HCT116 (cell line): ENCODE results near the gene FAM168B. TPM values are rescaled to one million over a fixed set of nuclear protein-coding genes. Genes with fewer than 3 reads are reported as not detected.

Source experiments
- ATAC-seq: fragments of 200-7000 bp; cut with Tn5 transposase; 2 replicates; pipeline ENCODE4 v1.9.1; 2020; ENCODE audit warnings: mild to moderate bottlenecking, moderate library complexity
- BruUV-seq: library from RNA; stranded (reverse); fragments of 400-500 nt; replicated peaks from 2 replicates; lab custom pipeline; 2021; lab: Mats Ljungman, UMichigan
- CTCF ChIA-PET: fragments of 300-600 bp; sonication (Branson Sonifier 250); formaldehyde crosslinking; loops from one replicate; lab custom pipeline; 2021; ENCODE audit warnings: antibody characterized with exemption; lab: Charles Lee
- POLR2A ChIA-PET: fragments of 300-600, 350-600 bp; sonication (Branson Sonifier 250); formaldehyde crosslinking; loops from one replicate; lab custom pipeline; 2021; ENCODE audit warnings: antibody characterized with exemption; lab: Charles Lee
- RAD21 ChIA-PET, 2 experiments: fragments of 300-600 bp; sonication (Branson Sonifier 250); formaldehyde crosslinking; loops; one replicate each; lab custom pipeline; 2023; ENCODE audit warnings: low total read pairs in 2 of 2; ENCODE audit not compliant: uncharacterized antibody in 2 of 2, unreplicated experiment in 2 of 2, low non-redundant PET in 1 of 2; lab: Charles Lee
- DNase-seq: peaks from one replicate; pipeline ENCODE4 v3.0.0-alpha.2; 2010; ENCODE audit warnings: low read depth, low spot score
- H2AFZ ChIP-seq: fragments of 200-600 bp; shearing (Covaris generic), sonication (generic); 2 replicates; pipeline ENCODE4 v1.6.1; 2017; ENCODE audit warnings: low read depth, mixed run types, mixed read lengths, antibody characterized with exemption, low read length; ENCODE audit not compliant: poor library complexity, severe bottlenecking
- H3K27ac ChIP-seq: 2 replicates; pipeline ENCODE4 v1.5.1; 2012; ENCODE audit warnings: low read depth, low read length
- H3K27me3 ChIP-seq: fragments of 200-600 bp; sonication (generic); 2 replicates; pipeline ENCODE4 v1.6.1; 2016; ENCODE audit warnings: mixed run types, low read length, mixed read lengths; ENCODE audit not compliant: insufficient read depth
- H3K36me3 ChIP-seq, 2 experiments: fragments of 200-500 bp in 1 of 2; fragments of 200-600 bp in 1 of 2; sonication (Bioruptor generic) in 1 of 2; sonication (generic) in 1 of 2; 2 replicates each; pipeline versions ENCODE4 v1.5.1 to v1.6.1; 2014 to 2016; ENCODE audit warnings: low read length in 2 of 2, inconsistent platforms in 1 of 2, mixed read lengths in 1 of 2, mixed run types in 1 of 2; ENCODE audit not compliant: insufficient read depth in 2 of 2, control insufficient read depth in 1 of 2
- H3K4me1 ChIP-seq, 2 experiments: fragments of 200-600 bp in 1 of 2; sonication (generic) in 1 of 2; 2 replicates each; pipeline versions ENCODE4 v1.5.1 to v1.6.1; 2012 to 2017; ENCODE audit warnings: low read length in 2 of 2, inconsistent platforms in 1 of 2, mild to moderate bottlenecking in 1 of 2, mixed read lengths in 1 of 2, mixed run types in 1 of 2, moderate library complexity in 1 of 2; ENCODE audit not compliant: insufficient read depth in 2 of 2, control insufficient read depth in 1 of 2
- H3K4me2 ChIP-seq: fragments of 200-600 bp; sonication (generic); 2 replicates; pipeline ENCODE4 v1.6.1; 2017; ENCODE audit warnings: mixed run types, low read length, mixed read lengths
- H3K4me3 ChIP-seq, 2 experiments: fragments of 200-600 bp in 1 of 2; sonication (generic) in 1 of 2; replicated peaks in 1 of 2; 2 replicates each; pipeline ENCODE4 v1.5.1; 2011 to 2016; ENCODE audit warnings: low read length in 2 of 2, control low read depth in 1 of 2, low read depth in 1 of 2, mild to moderate bottlenecking in 1 of 2, mixed read lengths in 1 of 2, mixed run types in 1 of 2
- H3K79me2 ChIP-seq: fragments of 200-600 bp; sonication (generic); 2 replicates; pipeline ENCODE4 v1.6.1; 2017; ENCODE audit warnings: mild to moderate bottlenecking, mixed run types, low read length, moderate library complexity, mixed read lengths; ENCODE audit not compliant: insufficient read depth
- H3K9ac ChIP-seq: fragments of 200-600 bp; sonication (generic); 2 replicates; pipeline ENCODE4 v1.6.1; 2016; ENCODE audit warnings: low read length, mixed read lengths
- H3K9me2 ChIP-seq: fragments of 200-600 bp; sonication (generic), shearing (Covaris generic); 2 replicates; pipeline ENCODE4 v1.6.1; 2017; ENCODE audit warnings: mixed run types, mild to moderate bottlenecking, moderate library complexity; ENCODE audit not compliant: insufficient read depth
- H3K9me3 ChIP-seq, 2 experiments: fragments of 200-500 bp in 1 of 2; fragments of 200-600 bp in 1 of 2; sonication (Bioruptor generic) in 1 of 2; sonication (generic) in 1 of 2; 2 replicates each; pipeline ENCODE4 v1.6.1; 2014 to 2017; ENCODE audit warnings: low read length in 2 of 2, mixed read lengths in 2 of 2, inconsistent platforms in 1 of 2, low read depth in 1 of 2, mild to moderate bottlenecking in 1 of 2, mixed run types in 1 of 2, moderate library complexity in 1 of 2; ENCODE audit not compliant: control insufficient read depth in 1 of 2, insufficient read depth in 1 of 2
- H4K20me1 ChIP-seq: fragments of 200-600 bp; sonication (generic), shearing (Covaris generic); 2 replicates; pipeline ENCODE4 v1.6.1; 2017; ENCODE audit warnings: mixed run types, mild to moderate bottlenecking, moderate library complexity; ENCODE audit not compliant: insufficient read depth
- CEBPB ChIP-seq: IDR thresholded peaks from 2 replicates; pipeline ENCODE4 v1.6.1; 2012; ENCODE audit warnings: low read depth
- EGR1 ChIP-seq: IDR thresholded peaks from 2 replicates; pipeline ENCODE4 v1.6.1; 2012; ENCODE audit warnings: low read depth
- ELF1 ChIP-seq: IDR thresholded peaks from 2 replicates; pipeline ENCODE4 v1.6.1; 2012; ENCODE audit warnings: low read depth, borderline replicate concordance
- EZH2phosphoT487 ChIP-seq: fragments of 200-600 bp; IDR thresholded peaks from 2 replicates; pipeline ENCODE4 v1.6.1; 2018; ENCODE audit warnings: antibody characterized with exemption, borderline replicate concordance
- FOSL1 ChIP-seq: IDR thresholded peaks from 2 replicates; pipeline ENCODE4 v1.6.1; 2012; ENCODE audit warnings: low read depth
- POLR2A ChIP-seq: IDR thresholded peaks from 2 replicates; pipeline ENCODE4 v1.7.0; 2011; ENCODE audit warnings: borderline replicate concordance; ENCODE audit not compliant: insufficient read depth, insufficient read length; ENCODE audit errors: extremely low read depth
- POLR2AphosphoS5 ChIP-seq: IDR thresholded peaks from 2 replicates; pipeline ENCODE4 v1.6.1; 2011; ENCODE audit warnings: mild to moderate bottlenecking, low read depth, low read length, moderate library complexity
- RAD21 ChIP-seq: IDR thresholded peaks from 2 replicates; pipeline ENCODE4 v1.6.1; 2012; ENCODE audit warnings: low read depth, mild to moderate bottlenecking
- SRF ChIP-seq: IDR thresholded peaks from 2 replicates; pipeline ENCODE4 v1.6.1; 2012; ENCODE audit warnings: low read depth
- ZFX ChIP-seq: fragments of 450-650 bp; IDR thresholded peaks from 2 replicates; pipeline ENCODE4 v1.6.1; 2017
- intact Hi-C: fragments of 100-400 bp; cut with micrococcal nuclease; formaldehyde crosslinking; loops from 2 replicates; pipeline ENCODE4 v1.10.0; 2022
- total RNA-seq: library from RNA; stranded (reverse); gene quantifications from one replicate; pipeline ENCODE4 v1.2.1, GENCODE V29; 2021; ENCODE audit not compliant: unreplicated experiment
- TF ChIP-seq, protein P1 (sequence below): IDR thresholded peaks from 2 replicates; pipeline ENCODE4 v1.6.1; 2011; ENCODE audit warnings: mild to moderate bottlenecking, low read length, moderate library complexity; ENCODE audit not compliant: insufficient replicate concordance; ENCODE audit errors: extremely low read depth
- TF ChIP-seq, protein P2 (sequence below): IDR thresholded peaks from 2 replicates; pipeline ENCODE4 v1.6.1; 2012
- TF ChIP-seq, protein P3 (sequence below), 3 experiments: fragments of 200-600 bp in 1 of 3; sonication (generic) in 1 of 3; IDR thresholded peaks in 2 of 3; conservative IDR thresholded peaks in 1 of 3; 2 replicates each; pipeline ENCODE4 v1.5.1; 2012 to 2017; ENCODE audit warnings: low read depth in 2 of 3, low read length in 2 of 3, antibody characterized with exemption in 1 of 3, borderline replicate concordance in 1 of 3, control low read depth in 1 of 3, mild to moderate bottlenecking in 1 of 3, mixed read lengths in 1 of 3, mixed run types in 1 of 3, moderate library complexity in 1 of 3; ENCODE audit not compliant: insufficient read depth in 1 of 3
- TF ChIP-seq, protein P4 (sequence below): IDR thresholded peaks from 2 replicates; pipeline ENCODE4 v1.6.1; 2012; ENCODE audit warnings: low read depth

Gene FAM168B
- total RNA-seq, 1 experiment from 2014 or later = 94.5 TPM

DNA sequence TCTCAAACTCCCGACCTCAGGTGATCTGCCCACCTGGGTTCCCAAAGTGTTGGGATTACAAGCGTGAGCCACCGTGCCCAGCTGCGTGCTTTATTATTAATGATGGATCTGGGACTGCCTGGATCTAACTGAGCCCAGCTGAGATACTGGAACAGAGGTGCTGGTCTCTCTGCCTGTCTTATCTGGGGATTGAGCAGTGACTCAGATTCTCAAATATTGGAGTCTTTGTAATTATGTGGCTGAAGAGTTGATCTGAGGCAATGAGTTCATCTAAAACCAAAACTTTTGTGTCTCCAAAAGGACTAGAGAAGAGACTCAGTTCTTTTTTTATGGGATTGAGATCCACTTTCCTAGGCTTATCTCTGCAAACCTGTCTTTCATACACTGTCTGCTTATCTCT is 28.2 kb upstream of the FAM168B start (continued):
- TF ChIP-seq, protein P1, sequence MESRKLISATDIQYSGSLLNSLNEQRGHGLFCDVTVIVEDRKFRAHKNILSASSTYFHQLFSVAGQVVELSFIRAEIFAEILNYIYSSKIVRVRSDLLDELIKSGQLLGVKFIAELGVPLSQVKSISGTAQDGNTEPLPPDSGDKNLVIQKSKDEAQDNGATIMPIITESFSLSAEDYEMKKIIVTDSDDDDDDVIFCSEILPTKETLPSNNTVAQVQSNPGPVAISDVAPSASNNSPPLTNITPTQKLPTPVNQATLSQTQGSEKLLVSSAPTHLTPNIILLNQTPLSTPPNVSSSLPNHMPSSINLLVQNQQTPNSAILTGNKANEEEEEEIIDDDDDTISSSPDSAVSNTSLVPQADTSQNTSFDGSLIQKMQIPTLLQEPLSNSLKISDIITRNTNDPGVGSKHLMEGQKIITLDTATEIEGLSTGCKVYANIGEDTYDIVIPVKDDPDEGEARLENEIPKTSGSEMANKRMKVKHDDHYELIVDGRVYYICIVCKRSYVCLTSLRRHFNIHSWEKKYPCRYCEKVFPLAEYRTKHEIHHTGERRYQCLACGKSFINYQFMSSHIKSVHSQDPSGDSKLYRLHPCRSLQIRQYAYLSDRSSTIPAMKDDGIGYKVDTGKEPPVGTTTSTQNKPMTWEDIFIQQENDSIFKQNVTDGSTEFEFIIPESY = no peak
- TF ChIP-seq CEBPB (no peak), POLR2A (no peak)

DNA sequence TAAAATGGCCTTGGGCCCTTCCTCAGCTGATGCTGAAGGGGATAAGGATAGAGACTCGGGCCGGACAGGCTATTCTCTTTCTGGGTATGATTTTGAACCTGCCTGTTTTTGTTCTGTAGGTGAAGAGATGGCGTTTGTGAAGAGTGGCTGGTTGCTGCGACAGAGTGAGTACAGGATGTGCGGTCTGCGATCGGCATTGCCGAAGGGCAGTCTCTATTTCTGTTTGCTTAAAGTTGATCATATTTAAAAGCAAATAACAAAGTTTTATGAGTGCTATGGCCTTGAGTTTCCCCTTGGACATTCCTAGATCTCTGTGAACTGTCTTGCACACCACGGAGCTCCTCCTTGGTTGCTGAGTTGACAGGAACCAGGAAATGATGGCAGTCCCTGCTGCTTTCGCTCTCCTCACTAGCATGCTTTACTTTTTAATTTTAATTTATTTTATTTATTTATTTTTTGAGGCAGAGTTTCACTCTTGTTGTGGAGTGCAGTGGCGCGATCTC is 27.6 kb upstream of the FAM168B start:
- no peak overlapping the region for H3K4me3 ChIP-seq
- TF ChIP-seq CEBPB (no peak), ZFX (no peak), EGR1 (no peak), ELF1 (no peak), POLR2AphosphoS5 (no peak), FOSL1 (no peak), RAD21 (no peak), EZH2phosphoT487 (no peak), SRF (no peak), POLR2A (no peak)
- TF ChIP-seq, protein P1 = no peak
- TF ChIP-seq, protein P2, sequence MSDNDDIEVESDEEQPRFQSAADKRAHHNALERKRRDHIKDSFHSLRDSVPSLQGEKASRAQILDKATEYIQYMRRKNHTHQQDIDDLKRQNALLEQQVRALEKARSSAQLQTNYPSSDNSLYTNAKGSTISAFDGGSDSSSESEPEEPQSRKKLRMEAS = no peak
- TF ChIP-seq, protein P3, sequence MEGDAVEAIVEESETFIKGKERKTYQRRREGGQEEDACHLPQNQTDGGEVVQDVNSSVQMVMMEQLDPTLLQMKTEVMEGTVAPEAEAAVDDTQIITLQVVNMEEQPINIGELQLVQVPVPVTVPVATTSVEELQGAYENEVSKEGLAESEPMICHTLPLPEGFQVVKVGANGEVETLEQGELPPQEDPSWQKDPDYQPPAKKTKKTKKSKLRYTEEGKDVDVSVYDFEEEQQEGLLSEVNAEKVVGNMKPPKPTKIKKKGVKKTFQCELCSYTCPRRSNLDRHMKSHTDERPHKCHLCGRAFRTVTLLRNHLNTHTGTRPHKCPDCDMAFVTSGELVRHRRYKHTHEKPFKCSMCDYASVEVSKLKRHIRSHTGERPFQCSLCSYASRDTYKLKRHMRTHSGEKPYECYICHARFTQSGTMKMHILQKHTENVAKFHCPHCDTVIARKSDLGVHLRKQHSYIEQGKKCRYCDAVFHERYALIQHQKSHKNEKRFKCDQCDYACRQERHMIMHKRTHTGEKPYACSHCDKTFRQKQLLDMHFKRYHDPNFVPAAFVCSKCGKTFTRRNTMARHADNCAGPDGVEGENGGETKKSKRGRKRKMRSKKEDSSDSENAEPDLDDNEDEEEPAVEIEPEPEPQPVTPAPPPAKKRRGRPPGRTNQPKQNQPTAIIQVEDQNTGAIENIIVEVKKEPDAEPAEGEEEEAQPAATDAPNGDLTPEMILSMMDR (IDR thresholded peaks at IDR 0.05 in 2 of 3, conservative IDR thresholded peaks at IDR 0.05 in 1 of 3; ENCODE audit: borderline replicate concordance in 1 of 3, insufficient read depth in 1 of 3, low read depth in 2 of 3, low read length in 2 of 3) = no peak
- TF ChIP-seq, protein P4, sequence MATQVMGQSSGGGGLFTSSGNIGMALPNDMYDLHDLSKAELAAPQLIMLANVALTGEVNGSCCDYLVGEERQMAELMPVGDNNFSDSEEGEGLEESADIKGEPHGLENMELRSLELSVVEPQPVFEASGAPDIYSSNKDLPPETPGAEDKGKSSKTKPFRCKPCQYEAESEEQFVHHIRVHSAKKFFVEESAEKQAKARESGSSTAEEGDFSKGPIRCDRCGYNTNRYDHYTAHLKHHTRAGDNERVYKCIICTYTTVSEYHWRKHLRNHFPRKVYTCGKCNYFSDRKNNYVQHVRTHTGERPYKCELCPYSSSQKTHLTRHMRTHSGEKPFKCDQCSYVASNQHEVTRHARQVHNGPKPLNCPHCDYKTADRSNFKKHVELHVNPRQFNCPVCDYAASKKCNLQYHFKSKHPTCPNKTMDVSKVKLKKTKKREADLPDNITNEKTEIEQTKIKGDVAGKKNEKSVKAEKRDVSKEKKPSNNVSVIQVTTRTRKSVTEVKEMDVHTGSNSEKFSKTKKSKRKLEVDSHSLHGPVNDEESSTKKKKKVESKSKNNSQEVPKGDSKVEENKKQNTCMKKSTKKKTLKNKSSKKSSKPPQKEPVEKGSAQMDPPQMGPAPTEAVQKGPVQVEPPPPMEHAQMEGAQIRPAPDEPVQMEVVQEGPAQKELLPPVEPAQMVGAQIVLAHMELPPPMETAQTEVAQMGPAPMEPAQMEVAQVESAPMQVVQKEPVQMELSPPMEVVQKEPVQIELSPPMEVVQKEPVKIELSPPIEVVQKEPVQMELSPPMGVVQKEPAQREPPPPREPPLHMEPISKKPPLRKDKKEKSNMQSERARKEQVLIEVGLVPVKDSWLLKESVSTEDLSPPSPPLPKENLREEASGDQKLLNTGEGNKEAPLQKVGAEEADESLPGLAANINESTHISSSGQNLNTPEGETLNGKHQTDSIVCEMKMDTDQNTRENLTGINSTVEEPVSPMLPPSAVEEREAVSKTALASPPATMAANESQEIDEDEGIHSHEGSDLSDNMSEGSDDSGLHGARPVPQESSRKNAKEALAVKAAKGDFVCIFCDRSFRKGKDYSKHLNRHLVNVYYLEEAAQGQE = no peak

More for the DNA sequence above, 27.6 kb upstream of the FAM168B start:
- no peak overlapping the region for H2AFZ ChIP-seq
- no peaks in the 10 kb centered on the region for H4K20me1 ChIP-seq
- POLR2A ChIA-PET = interaction anchor here (0.6 kb wide), 1 partner anchor 10 kb away, joined by 3 read pairs; no protein-coding TSS in a partner anchor
- H3K27ac ChIP-seq = no peak overlapping the region
- DNase-seq (no peak), ATAC-seq (no peak)
- peaks cover 10 to 18% of the 10 kb centered on the region in 2 experiments; a peak in 2 of 4 replicates for H3K36me3 ChIP-seq
- no peaks in the 10 kb centered on the region for H3K4me1 ChIP-seq
- no TSS peak for BruUV-seq
- no peaks in the 10 kb centered on the region for H3K9me2 ChIP-seq
- no peak overlapping the region for H3K9ac ChIP-seq
- H3K4me2 ChIP-seq = no peak overlapping the region
- H3K9me3 ChIP-seq = no peaks in the 10 kb centered on the region
- H3K27me3 ChIP-seq = no peaks in the 10 kb centered on the region
- RAD21 ChIA-PET = interaction anchor here in 1 of 2 experiments (0.6 kb wide), 1 partner anchor 31 kb away, joined by 3 read pairs; no protein-coding TSS in a partner anchor
- intact Hi-C loops = no loop called here
- peaks cover 80% of the 10 kb centered on the region for H3K79me2 ChIP-seq
- CTCF ChIA-PET = no interaction called here
